ENCODE measurements around the gene PTPRK. TPM values are rescaled to one million over a fixed set of nuclear protein-coding genes. Genes with fewer than 3 reads are reported as not detected.

Gene PTPRK
- total RNA-seq, 1 experiment from 2014 or later = 34.2 TPM

DNA sequence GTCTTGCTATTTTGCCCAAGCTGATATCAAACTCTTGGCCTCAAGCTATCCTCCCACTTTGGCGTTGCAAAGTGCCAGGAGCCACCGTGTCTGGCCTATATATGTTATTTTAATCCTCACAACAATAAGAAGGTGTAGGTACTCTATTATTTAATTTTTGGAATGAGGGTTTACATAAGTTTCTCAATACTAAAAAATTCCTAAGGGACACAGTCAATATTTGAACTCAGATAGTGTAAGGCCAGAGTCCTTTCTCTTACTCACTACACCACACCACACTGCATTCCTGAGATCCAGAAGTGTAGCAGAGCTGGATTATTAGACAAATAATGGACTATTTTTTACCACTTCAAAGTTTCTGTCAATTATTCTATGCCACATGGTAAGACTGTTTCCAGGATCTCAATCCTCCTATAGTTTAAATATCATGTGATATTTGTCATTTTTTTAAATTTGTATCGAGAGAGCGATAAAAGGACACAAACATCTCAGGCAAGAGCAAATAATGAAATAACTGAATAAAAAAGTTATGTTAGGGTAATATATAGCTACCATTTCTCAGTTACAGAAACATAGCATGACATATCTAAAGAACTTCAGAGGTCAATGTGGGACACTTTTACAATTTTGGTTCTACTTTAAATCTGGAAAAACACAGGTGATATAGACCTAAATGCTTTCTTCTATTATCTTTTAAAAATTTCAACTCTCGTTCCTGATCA, 457.4 kb downstream of the PTPRK start:
- CTCF ChIA-PET = no interaction called here

More for the DNA sequence above, 457.4 kb downstream of the PTPRK start:
- H3K4me3 ChIP-seq (replicated peaks in 1 of 2; ENCODE audit: low read depth in 1 of 2, low read length in 2 of 2) = no peak overlapping the region
- POLR2A ChIA-PET = no interaction called here
- no peak overlapping the region for H3K4me2 ChIP-seq (ENCODE audit: low read length)
- no peak overlapping the region for H3K27ac ChIP-seq (ENCODE audit: low read depth, low read length)
- DNase-seq (ENCODE audit: low read depth, low spot score) (no peak), ATAC-seq (no peak)
- no peaks in the 10 kb centered on the region for H3K27me3 ChIP-seq (ENCODE audit: insufficient read depth, low read length)
- no peaks in the 10 kb centered on the region for H3K79me2 ChIP-seq (ENCODE audit: insufficient read depth, low read length)
- H3K36me3 ChIP-seq (ENCODE audit: control insufficient read depth in 1 of 2, insufficient read depth in 2 of 2, low read length in 2 of 2) = no peaks in the 10 kb centered on the region
- intact Hi-C loops (cut with micrococcal nuclease) = no loop called here
- BruUV-seq (replicated peaks) = no TSS peak
- no peaks in the 10 kb centered on the region for H4K20me1 ChIP-seq (ENCODE audit: insufficient read depth)
- TF ChIP-seq, protein P1, sequence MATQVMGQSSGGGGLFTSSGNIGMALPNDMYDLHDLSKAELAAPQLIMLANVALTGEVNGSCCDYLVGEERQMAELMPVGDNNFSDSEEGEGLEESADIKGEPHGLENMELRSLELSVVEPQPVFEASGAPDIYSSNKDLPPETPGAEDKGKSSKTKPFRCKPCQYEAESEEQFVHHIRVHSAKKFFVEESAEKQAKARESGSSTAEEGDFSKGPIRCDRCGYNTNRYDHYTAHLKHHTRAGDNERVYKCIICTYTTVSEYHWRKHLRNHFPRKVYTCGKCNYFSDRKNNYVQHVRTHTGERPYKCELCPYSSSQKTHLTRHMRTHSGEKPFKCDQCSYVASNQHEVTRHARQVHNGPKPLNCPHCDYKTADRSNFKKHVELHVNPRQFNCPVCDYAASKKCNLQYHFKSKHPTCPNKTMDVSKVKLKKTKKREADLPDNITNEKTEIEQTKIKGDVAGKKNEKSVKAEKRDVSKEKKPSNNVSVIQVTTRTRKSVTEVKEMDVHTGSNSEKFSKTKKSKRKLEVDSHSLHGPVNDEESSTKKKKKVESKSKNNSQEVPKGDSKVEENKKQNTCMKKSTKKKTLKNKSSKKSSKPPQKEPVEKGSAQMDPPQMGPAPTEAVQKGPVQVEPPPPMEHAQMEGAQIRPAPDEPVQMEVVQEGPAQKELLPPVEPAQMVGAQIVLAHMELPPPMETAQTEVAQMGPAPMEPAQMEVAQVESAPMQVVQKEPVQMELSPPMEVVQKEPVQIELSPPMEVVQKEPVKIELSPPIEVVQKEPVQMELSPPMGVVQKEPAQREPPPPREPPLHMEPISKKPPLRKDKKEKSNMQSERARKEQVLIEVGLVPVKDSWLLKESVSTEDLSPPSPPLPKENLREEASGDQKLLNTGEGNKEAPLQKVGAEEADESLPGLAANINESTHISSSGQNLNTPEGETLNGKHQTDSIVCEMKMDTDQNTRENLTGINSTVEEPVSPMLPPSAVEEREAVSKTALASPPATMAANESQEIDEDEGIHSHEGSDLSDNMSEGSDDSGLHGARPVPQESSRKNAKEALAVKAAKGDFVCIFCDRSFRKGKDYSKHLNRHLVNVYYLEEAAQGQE (IDR thresholded peaks at IDR 0.05; ENCODE audit: low read depth) = no peak
- TF ChIP-seq, protein P2, sequence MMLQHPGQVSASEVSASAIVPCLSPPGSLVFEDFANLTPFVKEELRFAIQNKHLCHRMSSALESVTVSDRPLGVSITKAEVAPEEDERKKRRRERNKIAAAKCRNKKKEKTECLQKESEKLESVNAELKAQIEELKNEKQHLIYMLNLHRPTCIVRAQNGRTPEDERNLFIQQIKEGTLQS (IDR thresholded peaks at IDR 0.05) = no peak
- TF ChIP-seq, protein P3, sequence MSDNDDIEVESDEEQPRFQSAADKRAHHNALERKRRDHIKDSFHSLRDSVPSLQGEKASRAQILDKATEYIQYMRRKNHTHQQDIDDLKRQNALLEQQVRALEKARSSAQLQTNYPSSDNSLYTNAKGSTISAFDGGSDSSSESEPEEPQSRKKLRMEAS (IDR thresholded peaks at IDR 0.05) = no peak
- TF ChIP-seq CBX3 (IDR thresholded peaks at IDR 0.05; ENCODE audit: low read depth) = no peak
- no peak for TF ChIP-seq ZFX (IDR thresholded peaks at IDR 0.05)
- TF ChIP-seq FOSL1 (IDR thresholded peaks at IDR 0.05; ENCODE audit: low read depth) = no peak
- TF ChIP-seq, protein P4, sequence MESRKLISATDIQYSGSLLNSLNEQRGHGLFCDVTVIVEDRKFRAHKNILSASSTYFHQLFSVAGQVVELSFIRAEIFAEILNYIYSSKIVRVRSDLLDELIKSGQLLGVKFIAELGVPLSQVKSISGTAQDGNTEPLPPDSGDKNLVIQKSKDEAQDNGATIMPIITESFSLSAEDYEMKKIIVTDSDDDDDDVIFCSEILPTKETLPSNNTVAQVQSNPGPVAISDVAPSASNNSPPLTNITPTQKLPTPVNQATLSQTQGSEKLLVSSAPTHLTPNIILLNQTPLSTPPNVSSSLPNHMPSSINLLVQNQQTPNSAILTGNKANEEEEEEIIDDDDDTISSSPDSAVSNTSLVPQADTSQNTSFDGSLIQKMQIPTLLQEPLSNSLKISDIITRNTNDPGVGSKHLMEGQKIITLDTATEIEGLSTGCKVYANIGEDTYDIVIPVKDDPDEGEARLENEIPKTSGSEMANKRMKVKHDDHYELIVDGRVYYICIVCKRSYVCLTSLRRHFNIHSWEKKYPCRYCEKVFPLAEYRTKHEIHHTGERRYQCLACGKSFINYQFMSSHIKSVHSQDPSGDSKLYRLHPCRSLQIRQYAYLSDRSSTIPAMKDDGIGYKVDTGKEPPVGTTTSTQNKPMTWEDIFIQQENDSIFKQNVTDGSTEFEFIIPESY (IDR thresholded peaks at IDR 0.05; ENCODE audit: extremely low read depth, insufficient replicate concordance, low read length) = no peak
- TF ChIP-seq JUND (IDR thresholded peaks at IDR 0.05) = no peak
- TF ChIP-seq SRF (IDR thresholded peaks at IDR 0.05; ENCODE audit: low read depth) = no peak
- TF ChIP-seq, protein P5, sequence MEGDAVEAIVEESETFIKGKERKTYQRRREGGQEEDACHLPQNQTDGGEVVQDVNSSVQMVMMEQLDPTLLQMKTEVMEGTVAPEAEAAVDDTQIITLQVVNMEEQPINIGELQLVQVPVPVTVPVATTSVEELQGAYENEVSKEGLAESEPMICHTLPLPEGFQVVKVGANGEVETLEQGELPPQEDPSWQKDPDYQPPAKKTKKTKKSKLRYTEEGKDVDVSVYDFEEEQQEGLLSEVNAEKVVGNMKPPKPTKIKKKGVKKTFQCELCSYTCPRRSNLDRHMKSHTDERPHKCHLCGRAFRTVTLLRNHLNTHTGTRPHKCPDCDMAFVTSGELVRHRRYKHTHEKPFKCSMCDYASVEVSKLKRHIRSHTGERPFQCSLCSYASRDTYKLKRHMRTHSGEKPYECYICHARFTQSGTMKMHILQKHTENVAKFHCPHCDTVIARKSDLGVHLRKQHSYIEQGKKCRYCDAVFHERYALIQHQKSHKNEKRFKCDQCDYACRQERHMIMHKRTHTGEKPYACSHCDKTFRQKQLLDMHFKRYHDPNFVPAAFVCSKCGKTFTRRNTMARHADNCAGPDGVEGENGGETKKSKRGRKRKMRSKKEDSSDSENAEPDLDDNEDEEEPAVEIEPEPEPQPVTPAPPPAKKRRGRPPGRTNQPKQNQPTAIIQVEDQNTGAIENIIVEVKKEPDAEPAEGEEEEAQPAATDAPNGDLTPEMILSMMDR (IDR thresholded peaks at IDR 0.05 in 2 of 3, conservative IDR thresholded peaks at IDR 0.05 in 1 of 3; ENCODE audit: borderline replicate concordance in 1 of 3, insufficient read depth in 1 of 3, low read depth in 2 of 3, low read length in 2 of 3) = no peak
- no peak for TF ChIP-seq POLR2A (IDR thresholded peaks at IDR 0.05; ENCODE audit: borderline replicate concordance, extremely low read depth, insufficient read depth, insufficient read length)
- no peak for TF ChIP-seq YY1 (IDR thresholded peaks at IDR 0.05; ENCODE audit: extremely low read depth, insufficient replicate concordance, low read depth, low read length)
- no peak for TF ChIP-seq TCF7L2 (IDR thresholded peaks at IDR 0.05; ENCODE audit: borderline replicate concordance, extremely low read depth, insufficient read depth, insufficient read length)
- TF ChIP-seq ZNF274 (IDR thresholded peaks at IDR 0.05; ENCODE audit: low read depth, low read length) = no peak
- TF ChIP-seq SP1 (IDR thresholded peaks at IDR 0.05; ENCODE audit: low read depth) = no peak
- TF ChIP-seq SIN3A (IDR thresholded peaks at IDR 0.05; ENCODE audit: low read depth) = no peak
- no peak for TF ChIP-seq POLR2AphosphoS5 (IDR thresholded peaks at IDR 0.05; ENCODE audit: low read depth, low read length)
- TF ChIP-seq ELF1 (IDR thresholded peaks at IDR 0.05; ENCODE audit: borderline replicate concordance, low read depth) = no peak
- TF ChIP-seq EZH2 (IDR thresholded peaks at IDR 0.05) = no peak
- TF ChIP-seq CEBPB (IDR thresholded peaks at IDR 0.05; ENCODE audit: low read depth) = no peak
- H3K9me2 ChIP-seq (ENCODE audit: insufficient read depth) = no peaks in the 10 kb centered on the region
- H3K9me3 ChIP-seq (ENCODE audit: control insufficient read depth in 1 of 2, insufficient read depth in 1 of 2, low read depth in 1 of 2, low read length in 2 of 2) = no peaks in the 10 kb centered on the region
- H2AFZ ChIP-seq (ENCODE audit: low read depth, low read length, poor library complexity, severe bottlenecking) = no peak overlapping the region
- no peaks in the 10 kb centered on the region for H3K4me1 ChIP-seq (ENCODE audit: control insufficient read depth in 1 of 2, insufficient read depth in 2 of 2, low read length in 2 of 2)
- RAD21 ChIA-PET (ENCODE audit: low non-redundant PET in 1 of 2, low total read pairs in 2 of 2, uncharacterized antibody in 2 of 2, unreplicated experiment in 2 of 2) = no interaction called here
- no peak overlapping the region for H3K9ac ChIP-seq (ENCODE audit: low read length)
